A673 (cell line): ENCODE results near the gene RBM4B. TPM values are rescaled to one million over a fixed set of nuclear protein-coding genes. Genes with fewer than 3 reads are reported as not detected.

Experiments used
- BruUV-seq: library from RNA; stranded (reverse); fragments of 400-500 nt; replicated peaks from 2 replicates; lab custom pipeline; 2021; lab: Mats Ljungman, UMichigan
- CTCF ChIA-PET: fragments of 300-600 bp; sonication (Branson Sonifier 250); formaldehyde crosslinking; loops from one replicate; lab custom pipeline; 2022; ENCODE audit warnings: antibody characterized with exemption; lab: Charles Lee
- POLR2A ChIA-PET: fragments of 300-600 bp; sonication (Branson Sonifier 250); formaldehyde crosslinking; loops from one replicate; lab custom pipeline; 2022; ENCODE audit warnings: antibody characterized with exemption; ENCODE audit not compliant: low non-redundant PET; lab: Charles Lee
- DNase-seq: peaks from one replicate; pipeline ENCODE4 v3.0.0-alpha.2; 2015; ENCODE audit warnings: low spot score
- H3K27ac ChIP-seq: fragments of 200-600 bp; sonication (generic); 2 replicates; pipeline ENCODE4 v1.5.1; 2016; ENCODE audit warnings: mixed run types, low read depth, mild to moderate bottlenecking, mixed read lengths, antibody characterized with exemption, low read length; ENCODE audit not compliant: poor library complexity, severe bottlenecking
- H3K27me3 ChIP-seq: fragments of 200-600 bp; sonication (generic); replicated peaks from 2 replicates; pipeline ENCODE4 v1.6.1; 2017; ENCODE audit warnings: mixed run types, low read depth, mild to moderate bottlenecking, mixed read lengths, antibody characterized with exemption, low read length; ENCODE audit not compliant: insufficient read depth, poor library complexity
- H3K36me3 ChIP-seq: fragments of 200-600 bp; sonication (generic); 2 replicates; pipeline ENCODE4 v1.6.1; 2016; ENCODE audit warnings: mixed run types, mild to moderate bottlenecking, mixed read lengths, antibody characterized with exemption, low read length; ENCODE audit not compliant: insufficient read depth, poor library complexity, severe bottlenecking
- H3K4me1 ChIP-seq: fragments of 200-600 bp; sonication (generic); 2 replicates; pipeline ENCODE4 v1.6.1; 2017; ENCODE audit warnings: mixed run types, mild to moderate bottlenecking, mixed read lengths, antibody characterized with exemption, low read length; ENCODE audit not compliant: insufficient read depth, poor library complexity, severe bottlenecking
- H3K4me3 ChIP-seq: fragments of 200-600 bp; sonication (generic); 2 replicates; pipeline ENCODE4 v1.5.1; 2016; ENCODE audit warnings: low read depth, mixed run types, mild to moderate bottlenecking, mixed read lengths, low read length; ENCODE audit not compliant: poor library complexity, severe bottlenecking
- H3K9me3 ChIP-seq: fragments of 200-600 bp; sonication (generic); 2 replicates; pipeline ENCODE4 v1.6.1; 2016; ENCODE audit warnings: mixed run types, low read depth, mild to moderate bottlenecking, mixed read lengths, antibody characterized with exemption, low read length; ENCODE audit not compliant: poor library complexity, severe bottlenecking
- EZH2 ChIP-seq: fragments of 200-600 bp; sonication (generic); IDR thresholded peaks from 2 replicates; pipeline ENCODE4 v1.6.1; 2017; ENCODE audit warnings: borderline replicate concordance, low read depth, mild to moderate bottlenecking, mixed read lengths, antibody characterized with exemption, low read length; ENCODE audit not compliant: poor library complexity, severe bottlenecking
- intact Hi-C: fragments of 100-400 bp; cut with micrococcal nuclease; formaldehyde crosslinking; loops from one replicate; pipeline ENCODE4 v1.10.0; 2022; ENCODE audit not compliant: unreplicated experiment
- total RNA-seq: library from RNA; stranded (reverse); gene quantifications from 2 replicates; pipeline ENCODE4 v1.2.3, GENCODE V29; 2021
- TF ChIP-seq, protein P1 (sequence below): fragments of 300-800, 200-600 bp; sonication (generic); conservative IDR thresholded peaks from 2 replicates; pipeline ENCODE4 v1.5.1; 2017; ENCODE audit warnings: low read depth, mild to moderate bottlenecking, antibody characterized with exemption, low read length, moderate library complexity, mixed read lengths

RBM4B gene
- total RNA-seq, 1 experiment from 2014 or later: 40.5 TPM

DNA sequence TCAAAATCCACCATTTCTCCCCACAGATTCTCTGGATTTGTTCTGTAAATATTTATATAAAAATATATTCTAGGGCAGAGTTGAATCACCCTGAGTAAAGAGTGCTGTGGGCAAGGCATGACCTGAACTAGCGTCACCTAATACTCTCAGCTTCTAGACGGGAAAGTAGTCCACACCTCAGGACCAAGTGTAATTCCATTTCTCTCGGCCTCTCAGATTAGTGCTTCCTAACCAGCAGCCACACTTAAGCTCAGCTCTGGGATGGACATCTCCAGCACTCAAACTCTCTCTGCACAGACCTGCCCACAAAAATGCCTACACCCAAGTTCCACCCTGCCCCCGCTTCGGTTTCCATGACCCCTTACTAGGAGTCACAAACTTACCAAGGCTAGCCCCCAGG is 46.0 kb upstream of the RBM4B start:
- Histone ChIP-seq H3K27me3 (peaks cover 3% of the 10 kb centered on the region), H3K27ac (no peak overlapping the region), H3K36me3 (peaks cover 4% of the 10 kb centered on the region), H3K4me3 (no peak overlapping the region), H3K9me3 (no peaks in the 10 kb centered on the region), H3K4me1 (peaks cover 4% of the 10 kb centered on the region)
- TF ChIP-seq, protein P1, sequence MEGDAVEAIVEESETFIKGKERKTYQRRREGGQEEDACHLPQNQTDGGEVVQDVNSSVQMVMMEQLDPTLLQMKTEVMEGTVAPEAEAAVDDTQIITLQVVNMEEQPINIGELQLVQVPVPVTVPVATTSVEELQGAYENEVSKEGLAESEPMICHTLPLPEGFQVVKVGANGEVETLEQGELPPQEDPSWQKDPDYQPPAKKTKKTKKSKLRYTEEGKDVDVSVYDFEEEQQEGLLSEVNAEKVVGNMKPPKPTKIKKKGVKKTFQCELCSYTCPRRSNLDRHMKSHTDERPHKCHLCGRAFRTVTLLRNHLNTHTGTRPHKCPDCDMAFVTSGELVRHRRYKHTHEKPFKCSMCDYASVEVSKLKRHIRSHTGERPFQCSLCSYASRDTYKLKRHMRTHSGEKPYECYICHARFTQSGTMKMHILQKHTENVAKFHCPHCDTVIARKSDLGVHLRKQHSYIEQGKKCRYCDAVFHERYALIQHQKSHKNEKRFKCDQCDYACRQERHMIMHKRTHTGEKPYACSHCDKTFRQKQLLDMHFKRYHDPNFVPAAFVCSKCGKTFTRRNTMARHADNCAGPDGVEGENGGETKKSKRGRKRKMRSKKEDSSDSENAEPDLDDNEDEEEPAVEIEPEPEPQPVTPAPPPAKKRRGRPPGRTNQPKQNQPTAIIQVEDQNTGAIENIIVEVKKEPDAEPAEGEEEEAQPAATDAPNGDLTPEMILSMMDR: no peak
- TF ChIP-seq EZH2: no peak
- no TSS peak for BruUV-seq
- POLR2A ChIA-PET: no interaction called here
- intact Hi-C loops: no loop called here
- CTCF ChIA-PET: no interaction called here
- DNase-seq: no peak

DNA sequence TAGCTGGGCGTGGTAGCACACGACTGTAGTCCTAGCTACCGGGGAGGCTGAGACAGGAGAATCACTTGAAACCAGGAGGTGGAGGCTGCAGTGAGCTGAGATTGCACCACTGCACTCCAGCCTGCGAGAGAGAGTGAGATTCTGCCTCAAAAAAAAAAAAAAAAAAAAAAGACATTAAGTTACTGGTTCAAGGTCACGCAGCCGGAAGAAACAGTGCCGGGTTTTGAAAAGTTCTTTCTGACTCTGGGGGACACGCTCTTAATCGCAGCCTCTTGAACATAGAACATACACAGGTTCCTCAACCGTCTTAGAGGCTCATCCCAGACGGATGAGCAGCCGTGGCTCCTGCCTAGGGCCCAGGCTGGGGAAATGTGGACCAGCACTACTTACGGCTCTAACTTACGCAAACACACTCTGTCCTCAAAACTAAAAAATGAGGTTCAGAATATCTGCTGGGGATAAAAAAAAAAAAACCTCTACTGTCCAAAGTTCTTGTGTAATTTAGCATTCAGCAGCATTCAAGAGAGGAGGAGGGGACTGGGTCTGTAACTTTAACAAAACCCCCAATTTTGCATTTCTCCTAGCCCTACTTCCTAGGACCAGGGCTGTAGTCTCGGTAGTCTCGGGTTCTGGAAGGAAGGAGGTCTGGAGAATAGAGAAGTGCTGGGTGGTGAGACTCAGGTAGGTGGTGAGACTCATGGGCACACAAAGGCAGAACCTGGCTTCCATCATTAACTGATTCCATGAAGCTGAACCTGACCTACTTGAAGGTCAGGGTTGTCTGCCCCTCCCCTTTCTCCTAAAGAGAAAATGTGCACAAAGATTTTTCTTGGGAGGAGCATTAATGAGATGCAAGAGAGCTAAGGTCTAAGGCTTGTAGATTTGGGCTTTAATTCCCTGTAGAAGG is 45.3 kb upstream of the RBM4B start:
- Histone ChIP-seq H3K4me1 (peaks cover 4% of the 10 kb centered on the region), H3K36me3 (peaks cover 4% of the 10 kb centered on the region), H3K9me3 (no peaks in the 10 kb centered on the region), H3K27me3 (no peaks in the 10 kb centered on the region), H3K27ac (no peak overlapping the region), H3K4me3 (no peak overlapping the region)
- TF ChIP-seq, protein P1: no peak
- no peak for TF ChIP-seq EZH2
- DNase-seq: no peak
- ChIA-PET CTCF (no interaction called here), POLR2A (no interaction called here)
- BruUV-seq: no TSS peak
- intact Hi-C loops: no loop called here

DNA sequence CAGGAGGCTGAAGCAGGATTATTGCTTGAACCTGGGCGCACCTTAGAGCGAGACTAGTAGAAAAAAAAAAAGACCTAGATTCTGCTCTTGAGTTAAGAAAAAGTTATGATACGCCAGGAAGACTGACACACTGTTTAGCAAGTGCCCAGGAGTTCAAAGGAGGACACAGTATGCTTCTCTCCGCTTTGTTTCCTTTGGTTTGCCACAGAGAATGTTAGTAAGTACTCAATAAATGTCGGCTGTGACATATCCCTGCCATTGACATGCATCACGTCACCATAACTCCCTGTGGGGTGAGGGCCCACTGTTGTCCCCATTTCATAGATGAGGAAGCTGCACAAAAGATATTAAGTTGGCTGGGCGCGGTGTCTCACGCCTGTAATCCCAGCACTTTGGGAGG is 44.3 kb upstream of the RBM4B start:
- H3K9me3 ChIP-seq: no peaks in the 10 kb centered on the region
- H3K36me3 ChIP-seq: peaks cover 4% of the 10 kb centered on the region
- no peak for DNase-seq
- no TSS peak for BruUV-seq
- CTCF ChIA-PET: no interaction called here
- intact Hi-C loops: no loop called here
- H3K27me3 ChIP-seq: no peaks in the 10 kb centered on the region
- H3K4me1 ChIP-seq: peaks cover 4% of the 10 kb centered on the region
- no peak overlapping the region for H3K4me3 ChIP-seq
- POLR2A ChIA-PET: no interaction called here
- no peak overlapping the region for H3K27ac ChIP-seq
- TF ChIP-seq EZH2: no peak
- TF ChIP-seq, protein P1: no peak
